ENCODE results near the gene MPZL2.
"Not testable (repeated sequence)": the region's sequence is repeated elsewhere in the genome, so short reads cannot be mapped to it uniquely, and the experiment has no call there.

Gene MPZL2

DNA sequence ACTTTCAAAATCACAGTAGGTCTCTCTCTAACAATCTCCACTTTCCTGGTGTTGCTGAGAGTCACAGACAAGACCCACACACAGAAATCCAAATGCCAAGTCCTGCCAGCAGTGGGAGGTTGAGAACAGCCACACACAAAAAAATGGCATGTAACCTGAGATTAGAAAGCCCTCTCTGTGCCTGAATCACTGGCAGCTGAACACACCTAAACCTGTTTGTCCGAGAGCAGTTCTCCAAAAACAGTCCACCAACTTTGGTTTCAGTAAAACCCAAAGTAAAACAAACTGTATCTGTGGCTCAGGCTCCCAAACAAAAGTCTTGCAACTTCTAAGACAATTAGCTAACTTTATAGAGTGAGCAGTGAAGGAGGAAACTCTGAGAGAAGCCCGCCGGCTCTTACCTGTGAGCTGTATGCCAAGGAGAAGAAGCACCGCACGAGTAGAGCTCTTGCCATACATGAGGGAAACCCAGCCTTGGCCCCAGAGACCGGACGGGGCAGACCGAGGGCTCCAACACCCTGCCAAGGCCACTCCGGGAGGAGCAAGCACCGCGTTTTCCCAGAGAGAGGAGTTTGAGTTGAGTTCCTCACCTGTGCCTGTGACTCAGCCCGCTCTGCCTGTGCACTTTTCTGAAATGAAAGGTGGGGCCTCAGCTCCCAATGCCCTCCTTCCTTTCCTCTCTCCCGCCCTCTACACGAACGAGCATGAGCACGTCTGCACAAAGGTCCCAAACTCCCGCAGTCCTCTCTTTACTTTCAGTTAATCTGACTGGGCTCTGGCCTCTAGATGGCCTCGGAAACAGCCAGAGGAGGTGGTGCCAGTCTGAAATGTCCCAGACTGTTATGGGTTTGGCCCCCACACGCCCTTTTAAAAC, at the start of gene MPZL2:
Gene MPZL2 (minus strand): TSS at position 603 of the 874 bp plus-strand sequence. CDS start 144 bp downstream, at position 459.
- TF ChIP-seq, protein P1, sequence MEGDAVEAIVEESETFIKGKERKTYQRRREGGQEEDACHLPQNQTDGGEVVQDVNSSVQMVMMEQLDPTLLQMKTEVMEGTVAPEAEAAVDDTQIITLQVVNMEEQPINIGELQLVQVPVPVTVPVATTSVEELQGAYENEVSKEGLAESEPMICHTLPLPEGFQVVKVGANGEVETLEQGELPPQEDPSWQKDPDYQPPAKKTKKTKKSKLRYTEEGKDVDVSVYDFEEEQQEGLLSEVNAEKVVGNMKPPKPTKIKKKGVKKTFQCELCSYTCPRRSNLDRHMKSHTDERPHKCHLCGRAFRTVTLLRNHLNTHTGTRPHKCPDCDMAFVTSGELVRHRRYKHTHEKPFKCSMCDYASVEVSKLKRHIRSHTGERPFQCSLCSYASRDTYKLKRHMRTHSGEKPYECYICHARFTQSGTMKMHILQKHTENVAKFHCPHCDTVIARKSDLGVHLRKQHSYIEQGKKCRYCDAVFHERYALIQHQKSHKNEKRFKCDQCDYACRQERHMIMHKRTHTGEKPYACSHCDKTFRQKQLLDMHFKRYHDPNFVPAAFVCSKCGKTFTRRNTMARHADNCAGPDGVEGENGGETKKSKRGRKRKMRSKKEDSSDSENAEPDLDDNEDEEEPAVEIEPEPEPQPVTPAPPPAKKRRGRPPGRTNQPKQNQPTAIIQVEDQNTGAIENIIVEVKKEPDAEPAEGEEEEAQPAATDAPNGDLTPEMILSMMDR (IDR thresholded peaks at IDR 0.05; ENCODE audit: low read depth, low read length): no peak
- DNase-seq (ENCODE audit: extremely low read depth, low read depth): no peak

DNA sequence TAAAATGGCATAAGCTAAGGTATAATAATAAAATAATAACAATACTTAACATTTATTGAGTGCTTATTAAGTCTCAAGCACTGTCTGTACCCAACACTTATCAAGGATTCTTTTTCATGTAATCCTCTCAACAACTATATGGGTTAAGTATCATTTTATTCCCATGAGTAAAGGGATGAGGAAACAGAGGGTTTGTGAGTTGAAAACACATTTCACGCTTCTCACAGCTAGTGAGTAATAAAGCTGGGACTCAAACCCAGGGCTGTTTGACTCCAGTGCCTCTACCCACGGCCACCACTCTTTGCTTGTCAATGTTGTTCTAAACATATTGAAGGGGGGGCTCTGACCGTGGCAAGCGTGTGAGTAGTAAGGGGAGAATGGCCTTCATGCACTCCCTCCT, 49.1 kb upstream of the MPZL2 start:
- DNase-seq (ENCODE audit: extremely low read depth, low read depth): no peak
- TF ChIP-seq, protein P1 (IDR thresholded peaks at IDR 0.05; ENCODE audit: low read depth, low read length): no peak

DNA sequence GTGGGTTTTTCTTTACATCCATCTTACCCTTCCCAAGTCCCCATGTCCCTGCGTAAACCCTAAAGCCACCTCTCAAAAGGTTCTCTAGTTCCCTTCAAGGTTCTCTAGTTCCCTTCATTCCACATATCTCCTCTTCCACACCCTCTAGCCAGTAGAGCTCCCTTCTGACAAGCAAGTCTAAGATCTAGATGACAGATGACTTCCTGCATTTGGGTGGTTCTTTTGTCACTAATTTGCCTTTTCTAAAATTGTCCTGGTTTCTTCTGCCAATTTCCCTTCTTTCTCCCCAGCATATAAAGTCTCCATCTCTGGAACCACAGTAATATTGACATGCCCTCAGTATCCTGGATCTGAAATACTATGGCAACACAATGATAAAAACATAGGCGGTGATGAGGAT, 48.2 kb upstream of the MPZL2 start:
- TF ChIP-seq, protein P1 (IDR thresholded peaks at IDR 0.05; ENCODE audit: low read depth, low read length): no peak
- DNase-seq (ENCODE audit: extremely low read depth, low read depth): no peak

DNA sequence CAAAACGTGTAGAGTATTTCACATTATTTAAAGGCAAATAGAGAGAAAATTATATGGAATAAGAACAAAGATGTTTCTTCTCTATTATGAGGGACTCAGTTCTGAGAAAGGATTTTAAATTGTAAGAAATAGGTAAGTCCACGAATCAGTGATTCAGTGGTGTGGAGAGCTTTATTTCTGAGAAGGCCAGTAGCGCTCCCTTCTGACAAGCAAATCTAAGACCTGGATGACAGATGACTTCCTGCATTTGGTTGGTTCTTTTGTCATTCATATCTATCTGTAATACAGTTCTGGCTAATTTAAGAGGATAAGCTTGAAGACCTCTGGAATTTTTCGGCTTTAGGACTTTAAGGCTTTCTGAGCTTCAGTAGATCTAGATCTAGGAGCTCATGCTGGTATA, 47.4 kb upstream of the MPZL2 start:
- no peak for DNase-seq (ENCODE audit: extremely low read depth, low read depth)
- TF ChIP-seq, protein P1 (IDR thresholded peaks at IDR 0.05; ENCODE audit: low read depth, low read length): no peak

DNA sequence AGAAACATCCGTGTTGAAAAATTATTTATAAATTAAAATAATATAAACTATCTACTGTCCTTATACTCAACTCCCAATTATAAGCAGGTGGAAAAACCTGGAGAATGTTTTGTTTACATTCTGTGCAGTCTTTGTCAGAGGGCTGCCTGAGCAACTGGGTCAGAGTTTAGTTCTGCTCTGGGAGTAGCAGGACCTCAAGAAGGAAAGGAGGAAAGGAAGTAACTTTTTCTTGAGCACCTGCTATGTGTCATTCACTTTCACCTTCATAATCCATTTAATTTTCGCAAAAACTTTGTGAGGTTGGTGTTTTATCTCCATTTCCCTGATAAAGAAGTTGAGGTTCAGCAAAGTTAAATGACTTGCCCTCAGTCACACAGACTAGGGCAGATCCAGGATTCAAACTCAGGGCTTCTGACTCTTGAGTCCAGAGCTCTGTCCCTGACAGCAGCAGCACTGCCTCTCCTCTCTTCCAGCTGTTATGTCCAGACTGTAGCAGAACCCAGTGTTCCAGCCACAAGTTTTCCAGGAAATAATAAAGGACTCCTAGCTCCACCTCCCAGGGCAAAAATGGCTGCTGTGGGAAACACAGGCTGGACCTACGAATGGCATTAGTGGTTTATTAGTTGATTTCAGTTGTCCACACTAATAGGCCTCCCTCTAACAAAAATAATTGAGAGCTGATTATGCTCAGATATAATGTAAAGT, 46.8 kb upstream of the MPZL2 start:
- TF ChIP-seq, protein P1 (IDR thresholded peaks at IDR 0.05; ENCODE audit: low read depth, low read length): no peak
- no peak for DNase-seq (ENCODE audit: extremely low read depth, low read depth)

DNA sequence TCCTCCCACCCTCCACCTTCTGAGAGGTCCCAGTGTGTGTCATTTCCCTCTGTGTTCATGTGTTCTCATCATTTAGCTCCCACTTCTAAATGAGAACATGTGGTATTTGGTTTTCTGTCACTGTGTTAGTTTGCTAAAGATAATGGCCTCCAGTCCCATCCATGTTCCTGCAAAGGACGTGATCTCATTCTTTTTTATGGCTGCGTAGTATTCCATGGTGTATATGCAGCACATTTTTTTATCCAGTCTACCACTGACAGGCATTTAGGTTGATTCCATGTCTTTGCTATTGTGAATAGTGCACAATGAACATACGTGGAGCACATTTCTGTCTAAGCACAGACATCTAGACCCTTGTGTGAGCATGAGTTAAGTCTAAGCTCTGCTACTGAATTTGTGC, 46.2 kb upstream of the MPZL2 start:
- DNase-seq (ENCODE audit: extremely low read depth, low read depth): no peak
- TF ChIP-seq, protein P1 (IDR thresholded peaks at IDR 0.05; ENCODE audit: low read depth, low read length): no peak

DNA sequence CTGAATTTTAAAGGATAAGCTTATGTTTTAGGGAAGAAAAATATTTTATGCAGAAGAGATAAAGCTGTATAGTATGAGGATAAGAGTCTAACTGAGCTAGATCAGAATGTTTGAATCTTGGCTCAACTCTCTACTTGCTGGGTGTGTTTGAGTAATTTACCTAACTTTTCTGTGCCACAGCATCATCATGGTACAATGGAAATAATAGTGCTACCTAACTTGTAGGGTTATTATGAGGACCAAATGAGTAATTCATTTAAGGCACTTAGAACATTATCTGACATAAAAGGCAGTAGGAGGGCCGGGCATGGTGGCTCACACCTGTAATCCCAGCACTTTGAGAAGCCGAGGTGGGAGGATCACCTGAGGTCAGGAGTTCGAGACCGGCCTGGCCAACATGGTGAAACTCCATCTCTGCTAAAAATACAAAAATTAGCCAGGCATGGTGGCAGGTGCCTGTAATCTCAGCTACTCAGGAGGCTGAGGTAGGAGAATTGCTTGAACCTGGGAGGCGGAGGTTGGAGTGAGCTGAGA, 45.0 kb upstream of the MPZL2 start:
- not testable (repeated sequence) for DNase-seq (ENCODE audit: extremely low read depth, low read depth)

Data from AG09319 (cell line).